Body of pancreas (tissue), 4 donors: Measurements from ENCODE around the gene SEMG2. TPM values are rescaled to one million over a fixed set of nuclear protein-coding genes. Genes with fewer than 3 reads are reported as not detected.

Experiments used
- ATAC-seq: fragments of 150-250 bp; one replicate; pipeline ENCODE4 v1.9.1; 2016
- DNase-seq, 4 donors: peaks; one replicate each; pipeline ENCODE4 v3.0.0-alpha.2; 2019
- H3K27ac ChIP-seq, 4 donors: fragments of 200-600 bp; sonication (generic); 1 replicate in 3 of 4; 2 replicates in 1 of 4; pipeline versions ENCODE4 v1.5.1 to v1.6.1; 2016 to 2019; ENCODE audit warnings: mild to moderate bottlenecking in 1 of 4, mixed read lengths in 1 of 4, moderate library complexity in 1 of 4
- H3K27me3 ChIP-seq, 2 donors: fragments of 200-600 bp; sonication (generic); one replicate each; pipeline ENCODE4 v1.6.0; 2016; ENCODE audit warnings: mild to moderate bottlenecking in 1 of 2
- H3K36me3 ChIP-seq, 2 donors: fragments of 200-600 bp; sonication (generic); replicated peaks in 1 of 2; 2 replicates each; pipeline ENCODE4 v1.5.1; 2016; ENCODE audit warnings: low read depth in 2 of 2; ENCODE audit not compliant: insufficient read depth in 1 of 2
- H3K4me1 ChIP-seq: fragments of 200-600 bp; sonication (generic); one replicate; pipeline ENCODE4 v1.6.0; 2016
- H3K4me3 ChIP-seq, 2 donors: fragments of 200-600 bp; sonication (generic); 1 replicate in 1 of 2; 2 replicates in 1 of 2; pipeline ENCODE4 v1.5.1; 2016 to 2019
- H3K9me3 ChIP-seq, 3 donors: fragments of 200-600 bp; sonication (generic); 1 replicate in 2 of 3; 2 replicates in 1 of 3; pipeline ENCODE4 v1.5.1; 2016
- POLR2A ChIP-seq, 3 donors: fragments of 450-650 bp; IDR thresholded peaks; one replicate each; pipeline ENCODE4 v1.6.1; 2016; ENCODE audit warnings: antibody characterized with exemption in 3 of 3, mild to moderate bottlenecking in 2 of 3
- WGBS, 2 donors: methylation state at CpG; one replicate each; pipeline ENCODE4 v1.1.5; 2017; 5-methylcytosine and 5-hydroxymethylcytosine counted together
- intact Hi-C: fragments of 100-400 bp; cut with DNase I; formaldehyde crosslinking; loops from one replicate; pipeline ENCODE4 v1.15.1; 2023
- total RNA-seq, 2 donors: library from RNA; depleted of rRNA; stranded (reverse); fragments of >200 nt; gene quantifications; one replicate each; pipeline ENCODE4 v1.1.0, GENCODE V29; 2016
- TF ChIP-seq, protein P1 (sequence below), 7 experiments: fragments of 450-650 bp in 4 of 7; fragments of 200-600 bp in 3 of 7; sonication (generic) in 3 of 7; IDR thresholded peaks; one replicate each; pipeline ENCODE4 v1.5.1; 2016 to 2019; ENCODE audit warnings: antibody characterized with exemption in 7 of 7

Gene SEMG2
- total RNA-seq, 2 donors from 2014 or later, result not detected

DNA sequence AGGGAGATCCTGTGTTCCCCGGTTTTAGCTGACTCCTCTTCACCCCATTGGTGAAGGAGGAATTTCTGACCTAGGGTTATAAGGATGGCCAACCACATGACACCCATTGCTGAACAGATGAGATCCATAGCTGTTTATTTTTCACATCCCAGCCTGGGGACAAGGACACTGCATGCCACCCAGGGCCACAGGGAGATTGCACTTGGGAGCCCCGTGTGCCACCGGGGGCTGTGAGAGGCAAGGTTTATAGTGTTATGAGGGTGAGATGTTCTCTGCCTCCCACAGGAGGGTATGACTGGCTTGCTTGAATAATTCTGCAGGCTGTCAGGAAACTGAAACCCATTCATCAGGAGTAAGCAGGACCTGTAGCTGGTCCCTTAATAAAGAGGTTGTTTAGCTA, 47.9 kb downstream of the SEMG2 start:
- intact Hi-C loops, result no loop called here
- Histone ChIP-seq H3K9me3 (no peaks in the 10 kb centered on the region), H3K4me1 (no peaks in the 10 kb centered on the region), H3K27ac (no peak overlapping the region), H3K36me3 (no peaks in the 10 kb centered on the region), H3K4me3 (no peak overlapping the region), H3K27me3 (no peaks in the 10 kb centered on the region)
- no peak for TF ChIP-seq POLR2A (IDR thresholded peaks at IDR 0.05)
- TF ChIP-seq, protein P1, sequence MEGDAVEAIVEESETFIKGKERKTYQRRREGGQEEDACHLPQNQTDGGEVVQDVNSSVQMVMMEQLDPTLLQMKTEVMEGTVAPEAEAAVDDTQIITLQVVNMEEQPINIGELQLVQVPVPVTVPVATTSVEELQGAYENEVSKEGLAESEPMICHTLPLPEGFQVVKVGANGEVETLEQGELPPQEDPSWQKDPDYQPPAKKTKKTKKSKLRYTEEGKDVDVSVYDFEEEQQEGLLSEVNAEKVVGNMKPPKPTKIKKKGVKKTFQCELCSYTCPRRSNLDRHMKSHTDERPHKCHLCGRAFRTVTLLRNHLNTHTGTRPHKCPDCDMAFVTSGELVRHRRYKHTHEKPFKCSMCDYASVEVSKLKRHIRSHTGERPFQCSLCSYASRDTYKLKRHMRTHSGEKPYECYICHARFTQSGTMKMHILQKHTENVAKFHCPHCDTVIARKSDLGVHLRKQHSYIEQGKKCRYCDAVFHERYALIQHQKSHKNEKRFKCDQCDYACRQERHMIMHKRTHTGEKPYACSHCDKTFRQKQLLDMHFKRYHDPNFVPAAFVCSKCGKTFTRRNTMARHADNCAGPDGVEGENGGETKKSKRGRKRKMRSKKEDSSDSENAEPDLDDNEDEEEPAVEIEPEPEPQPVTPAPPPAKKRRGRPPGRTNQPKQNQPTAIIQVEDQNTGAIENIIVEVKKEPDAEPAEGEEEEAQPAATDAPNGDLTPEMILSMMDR (IDR thresholded peaks at IDR 0.05), result no peak
- no peak for ATAC-seq
- 62 to 67% methylated on average over 3 of the region's 3 CpGs for WGBS, 2 donors
- no peak for DNase-seq

DNA sequence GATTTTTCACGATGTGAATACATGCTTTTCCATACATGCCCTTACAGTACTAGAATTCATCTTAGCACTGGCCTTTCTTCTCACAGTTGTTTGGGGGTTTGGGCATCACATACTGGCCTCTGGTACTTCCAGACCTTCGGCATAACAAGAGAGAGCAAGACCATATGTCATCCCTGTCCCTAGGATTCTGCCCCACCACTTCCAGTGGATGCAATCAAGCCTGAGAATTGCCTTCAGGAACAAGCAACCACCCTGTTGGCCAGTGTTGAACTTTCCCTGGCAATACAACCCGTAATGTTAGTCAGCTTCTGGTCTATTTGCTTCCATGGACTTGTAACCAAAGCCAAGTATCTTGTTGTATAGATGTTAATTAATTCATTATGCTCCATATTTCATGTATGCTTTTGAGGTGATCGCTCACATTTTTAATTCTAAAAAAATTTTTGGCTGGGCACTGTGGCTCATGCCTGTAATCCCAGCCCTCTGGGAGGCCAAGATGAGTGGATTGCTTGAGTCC, 48.6 kb downstream of the SEMG2 start:
- Histone ChIP-seq H3K9me3 (no peaks in the 10 kb centered on the region), H3K27ac (no peak overlapping the region), H3K4me1 (no peaks in the 10 kb centered on the region), H3K27me3 (no peaks in the 10 kb centered on the region), H3K4me3 (no peak overlapping the region), H3K36me3 (no peaks in the 10 kb centered on the region)
- intact Hi-C loops, result no loop called here
- ATAC-seq, result no peak
- DNase-seq, result no peak
- 85 to 88% methylated on average over 4 of the region's 4 CpGs for WGBS, 2 donors
- TF ChIP-seq, protein P1 (IDR thresholded peaks at IDR 0.05), result no peak
- no peak for TF ChIP-seq POLR2A (IDR thresholded peaks at IDR 0.05)

Other genes with a start within 250 kb of the SEMG2 start
- gene KCNS1, start 120.2 kb upstream of the SEMG2 start, total RNA-seq, result not detected
- gene WFDC5, start 106.2 kb upstream of the SEMG2 start, total RNA-seq, result not detected
- not detected for gene WFDC12, start 96.9 kb upstream of the SEMG2 start, total RNA-seq
- not detected for gene PI3, start 46.5 kb upstream of the SEMG2 start, total RNA-seq
- gene SEMG1, start 14.3 kb upstream of the SEMG2 start, total RNA-seq, result not detected
- gene SLPI, start 33.2 kb downstream of the SEMG2 start, total RNA-seq, result 10 to 100 TPM; 14.5 to 34.0 TPM
- gene RBPJL, start 85.5 kb downstream of the SEMG2 start, total RNA-seq, result 100 to 1,000 TPM; 306 to 837 TPM
- gene MATN4, start 86.9 kb downstream of the SEMG2 start, total RNA-seq, result 1 to 10 TPM; 4.9 to 5.3 TPM
- gene SDC4, start 127.1 kb downstream of the SEMG2 start, total RNA-seq, result 10 to 100 TPM; 62.0 to 97.6 TPM
- gene SYS1, start 141.8 kb downstream of the SEMG2 start, total RNA-seq, result 10 to 100 TPM; 14.2 to 15.3 TPM
- not detected for gene TP53TG5, start 157.0 kb downstream of the SEMG2 start, total RNA-seq
- gene DBNDD2, start 186.9 kb downstream of the SEMG2 start, total RNA-seq, result 10 to 100 TPM; 10.5 to 20.5 TPM
- gene PIGT, start 194.8 kb downstream of the SEMG2 start, total RNA-seq, result 10 to 100 TPM; 38.6 to 50.3 TPM
- 10 to 100 TPM in 1 of 2 donors, 1 to 10 TPM in 1; 3.0 to 11.9 TPM for gene WFDC2, start 248.4 kb downstream of the SEMG2 start, total RNA-seq